Tibial nerve (tissue), 3 donors: ENCODE measurements around the gene ARMC12.

Experiments used
- POLR2A ChIP-seq, 2 donors: fragments of 450-650 bp; IDR thresholded peaks; one replicate each; pipeline ENCODE4 v1.6.1; 2017; ENCODE audit warnings: antibody characterized with exemption in 2 of 2, mild to moderate bottlenecking in 2 of 2, moderate library complexity in 2 of 2
- TF ChIP-seq, protein P1 (sequence below), 5 experiments: fragments of 200-600 bp in 3 of 5; fragments of 450-650 bp in 2 of 5; sonication (generic) in 3 of 5; IDR thresholded peaks; one replicate each; pipeline ENCODE4 v1.5.1; 2016 to 2019; ENCODE audit warnings: antibody characterized with exemption in 5 of 5, mild to moderate bottlenecking in 3 of 5, moderate library complexity in 2 of 5

GRCh38 chr6:35718911-35719381 lies 17.9 kb upstream of the ARMC12 start:
- no peak for TF ChIP-seq POLR2A (IDR thresholded peaks at IDR 0.05)
- TF ChIP-seq, protein P1, sequence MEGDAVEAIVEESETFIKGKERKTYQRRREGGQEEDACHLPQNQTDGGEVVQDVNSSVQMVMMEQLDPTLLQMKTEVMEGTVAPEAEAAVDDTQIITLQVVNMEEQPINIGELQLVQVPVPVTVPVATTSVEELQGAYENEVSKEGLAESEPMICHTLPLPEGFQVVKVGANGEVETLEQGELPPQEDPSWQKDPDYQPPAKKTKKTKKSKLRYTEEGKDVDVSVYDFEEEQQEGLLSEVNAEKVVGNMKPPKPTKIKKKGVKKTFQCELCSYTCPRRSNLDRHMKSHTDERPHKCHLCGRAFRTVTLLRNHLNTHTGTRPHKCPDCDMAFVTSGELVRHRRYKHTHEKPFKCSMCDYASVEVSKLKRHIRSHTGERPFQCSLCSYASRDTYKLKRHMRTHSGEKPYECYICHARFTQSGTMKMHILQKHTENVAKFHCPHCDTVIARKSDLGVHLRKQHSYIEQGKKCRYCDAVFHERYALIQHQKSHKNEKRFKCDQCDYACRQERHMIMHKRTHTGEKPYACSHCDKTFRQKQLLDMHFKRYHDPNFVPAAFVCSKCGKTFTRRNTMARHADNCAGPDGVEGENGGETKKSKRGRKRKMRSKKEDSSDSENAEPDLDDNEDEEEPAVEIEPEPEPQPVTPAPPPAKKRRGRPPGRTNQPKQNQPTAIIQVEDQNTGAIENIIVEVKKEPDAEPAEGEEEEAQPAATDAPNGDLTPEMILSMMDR (IDR thresholded peaks at IDR 0.05), result no peak
